HepG2 (cell line): ENCODE data around the gene RASGRF1. TPM values are rescaled to one million over a fixed set of nuclear protein-coding genes. Genes with fewer than 3 reads are reported as not detected.

Source experiments
- ATAC-seq: fragments of 200-7000 bp; cut with Tn5 transposase; 3 replicates; pipeline ENCODE4 v1.9.1; 2020; ENCODE audit warnings: mild to moderate bottlenecking, moderate library complexity
- BruUV-seq: library from RNA; stranded (reverse); fragments of 400-500 nt; replicated peaks from 2 replicates; lab custom pipeline; 2021; lab: Mats Ljungman, UMichigan
- CTCF ChIA-PET: fragments of 300-600 bp; formaldehyde crosslinking; extraction: SDS; loops from one replicate; lab custom pipeline; 2021; ENCODE audit warnings: low total read pairs, inconsistent platforms, low intra/inter-chr PET ratio; lab: Yijun Ruan, JAX
- POLR2A ChIA-PET: fragments of 350-600 bp; sonication (Branson Sonifier 250); formaldehyde crosslinking; loops from one replicate; lab custom pipeline; 2020; ENCODE audit warnings: antibody characterized with exemption, inconsistent platforms; lab: Yijun Ruan, JAX
- DNase-seq: peaks from one replicate; pipeline ENCODE4 v3.0.0-alpha.2; 2015; ENCODE audit warnings: low spot score
- FAIRE-seq: peaks from 3 replicates; lab custom pipeline; 2011; peaks lifted over from hg19 to GRCh38; lab: Jason Lieb, UNC
- H2AFZ ChIP-seq: one replicate; pipeline ENCODE4 v1.6.1; 2011; ENCODE audit warnings: low read length, inconsistent platforms
- H3K27ac ChIP-seq: fragments of 300-600 bp; 3 replicates; pipeline ENCODE4 v1.8.0; 2011; ENCODE audit warnings: mixed run types, mild to moderate bottlenecking, mixed read lengths, low read length, inconsistent platforms; ENCODE audit not compliant: insufficient read depth; ENCODE audit errors: extremely low read length
- H3K27me3 ChIP-seq, 2 experiments: fragments of 200-600 bp in 1 of 2; 2 replicates in 1 of 2; 3 replicates in 1 of 2; pipeline versions ENCODE4 v1.6.0 to v1.8.0; 2011; ENCODE audit warnings: low read length in 2 of 2, mild to moderate bottlenecking in 2 of 2, moderate library complexity in 2 of 2, inconsistent platforms in 1 of 2; ENCODE audit not compliant: insufficient read depth in 2 of 2, control insufficient read depth in 1 of 2
- H3K36me3 ChIP-seq, 2 experiments: fragments of 200-600 bp in 1 of 2; replicated peaks in 1 of 2; 2 replicates in 1 of 2; 3 replicates in 1 of 2; pipeline versions ENCODE4 v1.5.1 to v1.8.0; 2011; ENCODE audit warnings: low read length in 2 of 2, inconsistent platforms in 1 of 2; ENCODE audit not compliant: insufficient read depth in 2 of 2, control insufficient read depth in 1 of 2
- H3K4me1 ChIP-seq: 2 replicates; pipeline ENCODE4 v1.5.1; 2012; ENCODE audit warnings: low read length, inconsistent platforms; ENCODE audit not compliant: insufficient read depth
- H3K4me2 ChIP-seq: 2 replicates; pipeline ENCODE4 v1.6.0; 2011; ENCODE audit warnings: low read depth, low read length, inconsistent platforms
- H3K4me3 ChIP-seq, 3 experiments: fragments of 200-600 bp in 1 of 3; sonication (generic), shearing (Covaris generic) in 1 of 3; replicated peaks in 1 of 3; 2 replicates each; pipeline ENCODE4 v1.5.1; 2011 to 2016; ENCODE audit warnings: low read length in 3 of 3, inconsistent platforms in 2 of 3, low read depth in 2 of 3, mild to moderate bottlenecking in 2 of 3, control low read depth in 1 of 3, mixed read lengths in 1 of 3; ENCODE audit not compliant: insufficient read depth in 1 of 3
- H3K79me2 ChIP-seq: one replicate; pipeline ENCODE4 v1.6.1; 2011; ENCODE audit warnings: low read length, inconsistent platforms; ENCODE audit not compliant: insufficient read depth
- H3K9ac ChIP-seq: 2 replicates; pipeline ENCODE4 v1.6.0; 2011; ENCODE audit warnings: mild to moderate bottlenecking, low read depth, low read length, inconsistent platforms; ENCODE audit not compliant: insufficient read depth
- H3K9me3 ChIP-seq: 2 replicates; pipeline ENCODE4 v1.5.1; 2012; ENCODE audit warnings: mild to moderate bottlenecking, low read length
- H4K20me1 ChIP-seq: 2 replicates; pipeline ENCODE4 v1.6.0; 2011; ENCODE audit warnings: inconsistent platforms, mild to moderate bottlenecking, low read length, moderate library complexity; ENCODE audit not compliant: insufficient read depth
- ADNP ChIP-seq: sonication (generic); formaldehyde crosslinking; IDR thresholded peaks from 2 replicates; pipeline ENCODE4 v1.4.0; 2020; ENCODE audit warnings: missing genetic modification reagents
- BHLHE40 ChIP-seq: IDR thresholded peaks from 2 replicates; pipeline ENCODE4 v1.6.1; 2011; ENCODE audit warnings: low read length, improper control_type of control experiment
- CHD4 ChIP-seq: fragments of 200-600 bp; sonication (generic); IDR thresholded peaks from 2 replicates; pipeline ENCODE4 v1.7.0; 2017; ENCODE audit warnings: mild to moderate bottlenecking, low read length, borderline replicate concordance
- DZIP1 ChIP-seq: sonication (generic); formaldehyde crosslinking; IDR thresholded peaks from 2 replicates; pipeline ENCODE4 v1.5.0; 2020; ENCODE audit warnings: mild to moderate bottlenecking, missing genetic modification reagents
- FOXO1 ChIP-seq: sonication (generic); formaldehyde crosslinking; IDR thresholded peaks from 2 replicates; pipeline ENCODE4 v1.4.0; 2020; ENCODE audit warnings: missing genetic modification reagents
- GLI4 ChIP-seq: sonication (generic); formaldehyde crosslinking; IDR thresholded peaks from 2 replicates; pipeline ENCODE4 v1.5.1; 2020; ENCODE audit warnings: missing genetic modification reagents, mild to moderate bottlenecking, moderate library complexity, borderline replicate concordance
- HOXA3 ChIP-seq: sonication (generic); formaldehyde crosslinking; IDR thresholded peaks from 2 replicates; pipeline ENCODE4 v1.5.0; 2020; ENCODE audit warnings: missing genetic modification reagents
- HOXA5 ChIP-seq: sonication (generic); formaldehyde crosslinking; IDR thresholded peaks from 2 replicates; pipeline ENCODE4 v1.4.0; 2020; ENCODE audit warnings: missing genetic modification reagents
- KDM6A ChIP-seq: IDR thresholded peaks from 2 replicates; pipeline ENCODE4 v1.6.1; 2016; ENCODE audit warnings: low read depth
- MEIS2 ChIP-seq: sonication (generic); formaldehyde crosslinking; IDR thresholded peaks from 2 replicates; pipeline ENCODE4 v1.9.0; 2021; ENCODE audit warnings: mild to moderate bottlenecking, missing genetic modification reagents
- MNT ChIP-seq: fragments of 450-650 bp; IDR thresholded peaks from 2 replicates; pipeline ENCODE4 v1.6.1; 2016
- MXI1 ChIP-seq: IDR thresholded peaks from 3 replicates; pipeline ENCODE4 v1.6.1; 2012; ENCODE audit warnings: low read depth, low read length, inconsistent platforms, borderline replicate concordance
- MYNN ChIP-seq: sonication (generic); formaldehyde crosslinking; IDR thresholded peaks from 2 replicates; pipeline ENCODE4 v1.4.0; 2020; ENCODE audit warnings: mild to moderate bottlenecking, low read depth, missing genetic modification reagents
- PLSCR1 ChIP-seq: sonication (generic); formaldehyde crosslinking; IDR thresholded peaks from 2 replicates; pipeline ENCODE4 v1.5.0; 2020; ENCODE audit warnings: missing genetic modification reagents, mild to moderate bottlenecking, borderline replicate concordance
- POLR2A ChIP-seq, 2 experiments: IDR thresholded peaks; 2 replicates each; pipeline ENCODE4 v1.6.1; 2011; ENCODE audit warnings: low read depth in 2 of 2, low read length in 2 of 2, mild to moderate bottlenecking in 1 of 2, moderate library complexity in 1 of 2; ENCODE audit not compliant: insufficient read depth in 1 of 2
- RELA ChIP-seq: sonication (generic); formaldehyde crosslinking; IDR thresholded peaks from 2 replicates; pipeline ENCODE4 v1.4.0; 2020; ENCODE audit warnings: missing genetic modification reagents
- SALL2 ChIP-seq: sonication (generic); formaldehyde crosslinking; IDR thresholded peaks from 2 replicates; pipeline ENCODE4 v1.8.1; 2023; ENCODE audit warnings: mild to moderate bottlenecking, missing genetic modification reagents, inconsistent platforms
- SOX5 ChIP-seq: IDR thresholded peaks from 2 replicates; pipeline ENCODE4 v1.6.1; 2016; ENCODE audit warnings: borderline replicate concordance
- ZC3H13 ChIP-seq: sonication (generic); formaldehyde crosslinking; IDR thresholded peaks from 2 replicates; pipeline ENCODE4 v1.8.1; 2023; ENCODE audit warnings: mild to moderate bottlenecking, missing genetic modification reagents, moderate library complexity
- ZNF451 ChIP-seq: sonication (generic); formaldehyde crosslinking; IDR thresholded peaks from 2 replicates; pipeline ENCODE4 v1.5.0; 2020; ENCODE audit warnings: mild to moderate bottlenecking, missing genetic modification reagents
- ZNF572 ChIP-seq: sonication (generic); formaldehyde crosslinking; IDR thresholded peaks from 2 replicates; pipeline ENCODE4 v1.5.1; 2020; ENCODE audit warnings: mild to moderate bottlenecking, missing genetic modification reagents
- ZNF850 ChIP-seq: sonication (generic); formaldehyde crosslinking; conservative IDR thresholded peaks from 2 replicates; pipeline ENCODE4 v1.9.0; 2021; ENCODE audit warnings: mild to moderate bottlenecking, missing genetic modification reagents
- WGBS: methylation state at CpG from one replicate; pipeline ENCODE4 v1.1.6; 2017; ENCODE audit warnings: low lambda C conversion rate; 5-methylcytosine and 5-hydroxymethylcytosine counted together
- in situ Hi-C: cut with HindIII; loops from 2 replicates; pipeline ENCODE4 v1.10.0; 2017; ENCODE audit warnings: low pct_unique_long_range_greater_than_20kb; ENCODE audit not compliant: extremely low pct_ligation_motif_present
- intact Hi-C: fragments of 100-400 bp; cut with micrococcal nuclease; formaldehyde crosslinking; loops from one replicate; pipeline ENCODE4 v1.10.0; 2022; ENCODE audit not compliant: unreplicated experiment
- polyA plus RNA-seq, 8 experiments: library from polyadenylated mRNA; depleted of rRNA in 3 of 8; stranded (reverse) in 7 of 8; unstranded in 1 of 8; fragments of >200 nt; fragmentation: Illumina TruSeq in 4 of 8; extraction: Trizol in 4 of 8; gene quantifications; 2 replicates each; pipeline versions ENCODE4 v1.2.1 to v1.2.3, GENCODE V29; 2011 to 2016; ENCODE audit warnings: low read depth in 4 of 8, missing spikeins in 1 of 8, mixed read lengths in 1 of 8; ENCODE audit not compliant: insufficient read depth in 1 of 8
- total RNA-seq, 5 experiments: library from RNA; depleted of rRNA; stranded (reverse); fragments of >200 nt; fragmentation: Illumina TruSeq; extraction: Trizol; gene quantifications; 2 replicates each; pipeline ENCODE4 v1.2.3, GENCODE V29; 2016; ENCODE audit warnings: low read depth in 1 of 5

Gene RASGRF1
- total and polyA plus RNA-seq, 2 of the 13 experiments (the other 11 are each of a cell fraction or from before 2014, with no cell fraction given), result 0.55 to 3.0 TPM

- BruUV-seq, result TSS peak; percentile 92
- peak overlapping the region; percentile 54 for H3K4me2 ChIP-seq
- H3K79me2 ChIP-seq, result no peaks in the 10 kb centered on the region
- H2AFZ ChIP-seq, result no peak overlapping the region
- H3K4me3 ChIP-seq, result no peak overlapping the region
- WGBS, result 92% methylated on average over 10 of the region's 10 CpGs
- no peaks in the 10 kb centered on the region for H3K9me3 ChIP-seq
- H3K27me3 ChIP-seq, result no peaks in the 10 kb centered on the region
- DNase-seq (no peak), FAIRE-seq (no peak), ATAC-seq (no peak)
- no peaks in the 10 kb centered on the region for H3K36me3 ChIP-seq
- POLR2A ChIA-PET, result interaction anchor here (1.1 to 2.5 kb wide), 5 partner anchors 9 to 19 kb away, joined by 3 to 27 read pairs (median 7); no protein-coding TSS in a partner anchor
- peak overlapping the region; percentile 68 for H3K9ac ChIP-seq
- intact Hi-C loops, result no loop called here
- peak overlapping the region; percentile 94 for H3K27ac ChIP-seq
- no peaks in the 10 kb centered on the region for H4K20me1 ChIP-seq
- CTCF ChIA-PET, result interaction anchor here (1.3 kb wide), 1 partner anchor 17 kb away, joined by 3 read pairs; no protein-coding TSS in a partner anchor
- H3K4me1 ChIP-seq, result peaks cover 90% of the 10 kb centered on the region
- in situ Hi-C loops, result no loop called here
- TF ChIP-seq GLI4 (CRISPR knock-in tag) (0 out of 2 replicates have a peak, but pooled peaks have one; percentile 24), ZNF572 (no peak), FOXO1 (no peak), ZC3H13 (CRISPR knock-in tag) (no peak), CHD4 (peak; percentile 76), ZNF451 (CRISPR knock-in tag) (0 out of 2 replicates have a peak, but pooled peaks have one; percentile 7), PLSCR1 (CRISPR knock-in tag) (no peak), RELA (CRISPR knock-in tag) (no peak), MXI1 (no peak), MYNN (CRISPR knock-in tag) (no peak), ZNF850 (CRISPR knock-in tag) (no peak), SOX5 (CRISPR knock-in tag) (no peak), POLR2A (IDR thresholded peaks at IDR 0.05; ENCODE audit: insufficient read depth in 1 of 2, low read depth in 2 of 2, low read length in 2 of 2) (no peak), HOXA3 (CRISPR knock-in tag) (no peak), ADNP (CRISPR knock-in tag) (0 out of 2 replicates have a peak, but pooled peaks have one; percentile 78), KDM6A (CRISPR knock-in tag) (no peak), DZIP1 (CRISPR knock-in tag) (no peak), MNT (no peak), MEIS2 (CRISPR knock-in tag) (no peak), BHLHE40 (no peak), HOXA5 (no peak), SALL2 (CRISPR knock-in tag) (no peak)
Observed at GRCh38 chr15:78987556-78988360, 102.8 kb downstream of the RASGRF1 start.
